DOHH2 (cell line): ENCODE data around the gene NDUFAF2.

Source experiments
- H3F3A ChIP-seq: fragments of 200-600 bp; sonication (generic), shearing (Covaris generic); 2 replicates; pipeline ENCODE4 v1.6.0; 2016; ENCODE audit warnings: antibody characterized with exemption, mild to moderate bottlenecking; ENCODE audit not compliant: control insufficient read depth, insufficient read depth
- H3K27ac ChIP-seq: fragments of 200-600 bp; sonication (generic); 2 replicates; pipeline ENCODE4 v1.5.1; 2014; ENCODE audit warnings: low read depth, mild to moderate bottlenecking, low read length, moderate library complexity
- H3K27me3 ChIP-seq: fragments of 200-600 bp; sonication (generic); 2 replicates; pipeline ENCODE4 v1.6.1; 2014; ENCODE audit warnings: mild to moderate bottlenecking, low read length, mixed read lengths; ENCODE audit not compliant: control insufficient read depth
- H3K36me3 ChIP-seq: fragments of 200-600 bp; sonication (generic); 2 replicates; pipeline ENCODE4 v1.6.1; 2014; ENCODE audit warnings: mild to moderate bottlenecking, low read length, moderate library complexity, mixed read lengths; ENCODE audit not compliant: control insufficient read depth
- H3K4me1 ChIP-seq: fragments of 200-600 bp; sonication (generic); 2 replicates; pipeline ENCODE4 v1.6.1; 2014; ENCODE audit warnings: mild to moderate bottlenecking, low read length, mixed read lengths; ENCODE audit not compliant: control insufficient read depth
- H3K4me2 ChIP-seq: fragments of 200-600 bp; sonication (generic); 2 replicates; pipeline ENCODE4 v1.6.0; 2014; ENCODE audit warnings: mild to moderate bottlenecking, low read length, moderate library complexity
- H3K4me3 ChIP-seq: fragments of 200-600 bp; sonication (generic); 2 replicates; pipeline ENCODE4 v1.5.1; 2014; ENCODE audit warnings: mild to moderate bottlenecking, low read length, mixed read lengths
- H3K79me2 ChIP-seq: fragments of 200-600 bp; sonication (generic); 2 replicates; pipeline ENCODE4 v1.6.1; 2014; ENCODE audit warnings: mild to moderate bottlenecking, low read length, mixed read lengths; ENCODE audit not compliant: control insufficient read depth
- H3K9me2 ChIP-seq: fragments of 200-600 bp; sonication (generic); replicated peaks from 2 replicates; pipeline ENCODE4 v1.6.1; 2014; ENCODE audit warnings: mild to moderate bottlenecking, low read length, mixed read lengths; ENCODE audit not compliant: control insufficient read depth
- H3K9me3 ChIP-seq: fragments of 200-600 bp; sonication (generic); 2 replicates; pipeline ENCODE4 v1.6.1; 2014; ENCODE audit warnings: antibody characterized with exemption, low read length, mixed read lengths; ENCODE audit not compliant: control insufficient read depth, insufficient read depth
- H4K20me1 ChIP-seq: fragments of 200-600 bp; sonication (generic); 2 replicates; pipeline ENCODE4 v1.6.0; 2014; ENCODE audit warnings: low read depth, mild to moderate bottlenecking, antibody characterized with exemption, low read length, moderate library complexity; ENCODE audit not compliant: control insufficient read depth, insufficient read depth
- EZH2phosphoT487 ChIP-seq: fragments of 200-600 bp; sonication (generic); IDR thresholded peaks from 2 replicates; pipeline ENCODE4 v1.6.1; 2017; ENCODE audit warnings: borderline replicate concordance, mild to moderate bottlenecking, antibody characterized with exemption, low read length, moderate library complexity, mixed read lengths
- TF ChIP-seq, protein P1 (sequence below): fragments of 200-600 bp; sonication (generic); IDR thresholded peaks from one replicate; pipeline ENCODE4 v1.5.1; 2014; ENCODE audit warnings: antibody characterized with exemption, mild to moderate bottlenecking, low read depth, low read length; ENCODE audit not compliant: poor library complexity, severe bottlenecking

NDUFAF2 gene

DNA sequence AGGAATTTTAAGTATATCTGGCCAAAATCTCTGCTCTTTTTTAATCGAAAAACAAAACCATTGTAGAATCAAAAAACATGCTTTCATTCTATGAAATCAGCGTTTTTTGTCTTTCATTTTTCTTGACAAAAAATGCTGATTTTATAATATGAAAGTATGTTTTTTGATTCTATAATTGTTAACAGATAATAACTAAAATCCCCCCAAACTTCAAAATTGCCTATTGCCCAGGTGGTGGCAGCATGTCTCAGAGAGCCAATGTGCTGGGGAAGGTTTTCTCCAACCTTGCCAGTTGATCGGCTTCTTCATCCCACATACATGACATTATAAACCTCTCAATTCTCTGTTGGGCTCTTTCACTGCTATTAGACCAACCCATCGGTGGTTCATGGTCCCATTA, 222.4 kb downstream of the NDUFAF2 start:
- Histone ChIP-seq H3K27ac (no peak overlapping the region), H3F3A (no peaks in the 10 kb centered on the region), H3K9me3 (peaks cover 3% of the 10 kb centered on the region; the same call in 1 of the 2 replicates), H3K79me2 (peaks cover 6% of the 10 kb centered on the region), H3K36me3 (no peaks in the 10 kb centered on the region), H3K4me1 (peaks cover 10% of the 10 kb centered on the region), H4K20me1 (no peaks in the 10 kb centered on the region), H3K27me3 (no peaks in the 10 kb centered on the region), H3K4me2 (no peak overlapping the region), H3K9me2 (no peaks in the 10 kb centered on the region), H3K4me3 (no peak overlapping the region)
- TF ChIP-seq, protein P1, sequence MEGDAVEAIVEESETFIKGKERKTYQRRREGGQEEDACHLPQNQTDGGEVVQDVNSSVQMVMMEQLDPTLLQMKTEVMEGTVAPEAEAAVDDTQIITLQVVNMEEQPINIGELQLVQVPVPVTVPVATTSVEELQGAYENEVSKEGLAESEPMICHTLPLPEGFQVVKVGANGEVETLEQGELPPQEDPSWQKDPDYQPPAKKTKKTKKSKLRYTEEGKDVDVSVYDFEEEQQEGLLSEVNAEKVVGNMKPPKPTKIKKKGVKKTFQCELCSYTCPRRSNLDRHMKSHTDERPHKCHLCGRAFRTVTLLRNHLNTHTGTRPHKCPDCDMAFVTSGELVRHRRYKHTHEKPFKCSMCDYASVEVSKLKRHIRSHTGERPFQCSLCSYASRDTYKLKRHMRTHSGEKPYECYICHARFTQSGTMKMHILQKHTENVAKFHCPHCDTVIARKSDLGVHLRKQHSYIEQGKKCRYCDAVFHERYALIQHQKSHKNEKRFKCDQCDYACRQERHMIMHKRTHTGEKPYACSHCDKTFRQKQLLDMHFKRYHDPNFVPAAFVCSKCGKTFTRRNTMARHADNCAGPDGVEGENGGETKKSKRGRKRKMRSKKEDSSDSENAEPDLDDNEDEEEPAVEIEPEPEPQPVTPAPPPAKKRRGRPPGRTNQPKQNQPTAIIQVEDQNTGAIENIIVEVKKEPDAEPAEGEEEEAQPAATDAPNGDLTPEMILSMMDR: no peak
- TF ChIP-seq EZH2phosphoT487: no peak

GRCh38 chr5:61168951-61169350, 223.9 kb downstream of the NDUFAF2 start:
- TF ChIP-seq EZH2phosphoT487: no peak
- TF ChIP-seq, protein P1: no peak
- Histone ChIP-seq H3K27me3 (no peaks in the 10 kb centered on the region), H3K9me3 (no peaks in the 10 kb centered on the region), H3K4me1 (no peaks in the 10 kb centered on the region), H3K4me2 (no peak overlapping the region), H3K4me3 (no peak overlapping the region), H3F3A (no peaks in the 10 kb centered on the region), H3K27ac (no peak overlapping the region), H3K9me2 (no peaks in the 10 kb centered on the region), H3K36me3 (no peaks in the 10 kb centered on the region), H3K79me2 (no peaks in the 10 kb centered on the region), H4K20me1 (no peaks in the 10 kb centered on the region)

- Histone ChIP-seq H3K4me2 (no peak overlapping the region), H3K9me2 (no peaks in the 10 kb centered on the region), H3K27me3 (no peaks in the 10 kb centered on the region), H3K9me3 (no peaks in the 10 kb centered on the region), H3F3A (no peaks in the 10 kb centered on the region), H4K20me1 (no peaks in the 10 kb centered on the region), H3K27ac (no peak overlapping the region), H3K36me3 (no peaks in the 10 kb centered on the region), H3K4me1 (no peaks in the 10 kb centered on the region), H3K4me3 (no peak overlapping the region), H3K79me2 (no peaks in the 10 kb centered on the region)
- TF ChIP-seq, protein P1: no peak
- TF ChIP-seq EZH2phosphoT487: no peak
Observed at GRCh38 chr5:61171479-61171878, 226.5 kb downstream of the NDUFAF2 start.
